Skeletal muscle satellite cell (primary cell): Measurements from ENCODE around the gene LRRN2.
A peak's percentile ranks its signal among the peaks of the same experiment; 100 is the strongest.

Experiments
- H3K27me3 ChIP-seq: 2 replicates; pipeline ENCODE4 v1.7.0; 2013; ENCODE audit warnings: low read length; ENCODE audit not compliant: control insufficient read depth, insufficient read depth
- H3K36me3 ChIP-seq: 2 replicates; pipeline ENCODE4 v1.7.0; 2013; ENCODE audit warnings: mild to moderate bottlenecking, control low read depth, low read length; ENCODE audit not compliant: insufficient read depth
- H3K4me1 ChIP-seq: 2 replicates; pipeline ENCODE4 v1.7.0; 2013; ENCODE audit warnings: low read length; ENCODE audit not compliant: control insufficient read depth, insufficient read depth
- H3K4me2 ChIP-seq: 2 replicates; pipeline ENCODE4 v1.7.0; 2013; ENCODE audit warnings: mild to moderate bottlenecking, low read length
- H3K4me3 ChIP-seq: 2 replicates; pipeline ENCODE4 v1.7.0; 2013; ENCODE audit warnings: low read length
- H3K9ac ChIP-seq: 2 replicates; pipeline ENCODE4 v1.7.0; 2013; ENCODE audit warnings: mild to moderate bottlenecking, low read depth, low read length, moderate library complexity
- H3K9me3 ChIP-seq: replicated peaks from 2 replicates; pipeline ENCODE4 v1.7.0; 2013; ENCODE audit warnings: mild to moderate bottlenecking, control low read depth, low read length

Gene LRRN2

DNA sequence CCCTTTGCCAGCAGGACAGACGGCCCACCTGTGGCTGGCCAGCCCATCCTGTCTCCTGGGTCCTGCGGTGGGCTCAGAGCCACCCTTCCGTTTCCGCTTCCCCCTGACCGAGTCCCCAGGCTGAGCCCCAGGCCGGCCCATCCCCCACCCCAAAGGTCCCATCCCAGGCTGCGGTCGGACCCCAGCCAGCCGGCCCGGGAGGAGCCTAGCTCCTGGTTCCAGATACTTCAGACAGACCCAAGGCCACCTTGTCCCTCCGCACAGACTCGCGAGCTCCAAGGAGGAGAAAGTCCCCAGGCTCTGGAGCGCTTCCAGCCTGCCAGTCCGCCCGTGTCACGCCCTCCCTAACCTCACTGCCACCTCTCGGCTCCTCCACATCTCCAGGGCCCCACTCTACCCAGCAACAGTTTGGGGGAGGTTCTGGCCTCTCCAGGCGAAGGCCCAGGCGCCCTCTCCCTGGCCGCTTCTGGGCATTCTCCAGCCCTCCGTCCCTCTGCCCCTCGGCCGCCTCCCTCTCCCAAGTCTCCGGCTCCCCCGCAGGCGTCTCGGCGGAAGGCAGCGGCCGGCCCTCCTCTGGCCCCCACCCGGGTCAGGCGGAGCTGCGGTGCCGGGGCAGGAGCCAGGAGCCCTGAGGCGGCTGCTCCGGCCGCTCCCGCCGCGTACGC lies 835 bp downstream of the LRRN2 start:
- no peaks in the 10 kb centered on the region for H3K4me1 ChIP-seq
- H3K4me2 ChIP-seq, result peak overlapping the region; percentile 49
- peaks cover 83% of the 10 kb centered on the region for H3K27me3 ChIP-seq
- no peaks in the 10 kb centered on the region for H3K9me3 ChIP-seq
- H3K4me3 ChIP-seq, result no peak overlapping the region
- no peaks in the 10 kb centered on the region for H3K36me3 ChIP-seq
- no peak overlapping the region for H3K9ac ChIP-seq

DNA sequence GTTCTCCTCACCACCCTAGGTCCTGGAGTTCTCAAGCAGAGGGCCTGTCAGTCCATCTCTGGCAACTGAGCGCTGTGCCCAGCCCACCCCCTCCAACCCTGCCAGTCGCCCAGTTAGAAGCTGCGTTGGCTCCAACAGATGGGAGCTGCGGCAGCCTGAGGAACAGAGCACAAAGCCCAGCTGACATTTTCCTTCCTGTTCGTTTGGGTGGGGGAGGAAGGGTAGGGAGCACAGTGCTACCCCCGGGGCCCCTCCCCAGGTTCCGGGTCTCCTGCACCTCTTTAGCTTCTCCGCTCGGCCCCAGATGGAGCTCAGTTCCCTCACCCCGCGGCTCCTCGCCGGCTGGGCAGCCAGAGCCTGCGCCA lies 1.4 kb downstream of the LRRN2 start:
- Histone ChIP-seq H3K4me3 (no peak overlapping the region), H3K9ac (no peak overlapping the region)

DNA sequence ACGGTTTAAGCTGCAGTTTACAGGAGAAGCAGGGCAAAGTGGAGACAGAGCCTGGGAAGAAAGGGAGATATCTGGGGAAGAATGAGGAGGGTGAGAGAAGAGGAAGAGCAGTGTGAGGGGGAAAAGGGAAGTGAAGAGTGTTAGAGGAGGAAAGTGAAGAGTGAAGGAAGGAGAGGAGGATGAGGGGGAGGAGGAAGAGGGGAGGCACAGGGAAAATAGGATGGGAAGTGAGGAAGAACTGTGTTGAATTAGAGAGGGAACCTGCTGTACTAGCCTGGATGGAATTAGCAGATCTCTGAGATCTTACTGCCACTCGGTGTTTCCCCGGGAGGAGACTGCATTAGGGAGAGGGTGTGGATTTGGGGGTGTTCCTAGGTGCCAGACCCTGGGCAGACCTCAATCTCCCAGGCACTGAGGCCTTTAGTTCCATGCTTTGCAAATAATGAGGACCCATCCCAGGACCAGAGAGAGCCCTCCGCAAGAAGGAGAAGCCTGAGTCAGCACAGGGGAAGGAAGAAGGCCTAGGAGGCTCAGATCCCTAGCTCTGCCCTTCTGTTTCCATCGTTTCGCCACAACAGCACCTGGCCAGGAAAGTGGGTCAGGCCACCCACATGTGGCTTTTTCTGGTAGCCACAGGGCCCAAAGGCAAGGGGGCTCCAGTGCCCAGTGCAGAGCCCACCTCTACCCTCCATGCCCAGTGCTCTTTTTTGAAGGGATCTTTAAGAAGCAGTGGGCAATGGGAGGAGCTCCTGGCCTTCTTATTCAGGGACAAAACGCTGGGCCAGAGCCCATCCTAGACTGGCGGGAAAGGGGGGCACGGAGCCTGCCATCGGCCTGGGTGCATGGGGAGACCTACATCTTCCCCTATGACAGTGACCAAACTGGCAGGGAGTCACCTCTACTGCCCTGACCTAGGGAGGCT lies 2.0 kb downstream of the LRRN2 start:
- Histone ChIP-seq H3K9ac (no peak overlapping the region), H3K36me3 (no peaks in the 10 kb centered on the region)

More for the DNA sequence above, 1.4 kb downstream of the LRRN2 start:
- no peak overlapping the region for H3K4me2 ChIP-seq
- H3K27me3 ChIP-seq, result peaks cover 82% of the 10 kb centered on the region
- H3K9me3 ChIP-seq, result no peaks in the 10 kb centered on the region
- H3K36me3 ChIP-seq, result no peaks in the 10 kb centered on the region
- H3K4me1 ChIP-seq, result no peaks in the 10 kb centered on the region

DNA sequence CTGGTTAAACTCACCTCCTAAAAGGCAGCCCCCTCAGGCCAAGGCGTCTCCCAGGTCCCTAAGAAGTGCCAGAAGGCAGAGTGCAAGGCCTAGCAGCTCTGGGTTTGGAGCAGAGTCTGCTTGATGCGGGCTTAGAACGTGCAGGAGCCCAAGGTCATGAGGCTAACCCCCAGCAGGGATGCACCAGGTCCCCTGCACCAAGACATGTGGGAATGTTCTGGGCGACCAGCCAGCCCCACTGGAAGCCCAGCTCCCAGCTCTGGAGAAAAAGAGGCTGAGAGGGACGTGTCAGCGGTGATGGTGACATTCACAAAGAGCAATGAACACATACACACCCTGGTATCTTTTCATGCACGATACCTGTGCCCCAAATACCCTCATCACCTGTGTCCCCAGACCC lies 5.1 kb downstream of the LRRN2 start:
- Histone ChIP-seq H3K36me3 (no peaks in the 10 kb centered on the region), H3K9ac (no peak overlapping the region), H3K4me2 (no peak overlapping the region), H3K27me3 (peaks cover 82% of the 10 kb centered on the region), H3K9me3 (no peaks in the 10 kb centered on the region), H3K4me3 (no peak overlapping the region), H3K4me1 (no peaks in the 10 kb centered on the region)

More for the DNA sequence above, 2.0 kb downstream of the LRRN2 start:
- Histone ChIP-seq H3K4me1 (no peaks in the 10 kb centered on the region), H3K4me2 (no peak overlapping the region), H3K4me3 (no peak overlapping the region), H3K9me3 (no peaks in the 10 kb centered on the region), H3K27me3 (peaks cover 82% of the 10 kb centered on the region)

DNA sequence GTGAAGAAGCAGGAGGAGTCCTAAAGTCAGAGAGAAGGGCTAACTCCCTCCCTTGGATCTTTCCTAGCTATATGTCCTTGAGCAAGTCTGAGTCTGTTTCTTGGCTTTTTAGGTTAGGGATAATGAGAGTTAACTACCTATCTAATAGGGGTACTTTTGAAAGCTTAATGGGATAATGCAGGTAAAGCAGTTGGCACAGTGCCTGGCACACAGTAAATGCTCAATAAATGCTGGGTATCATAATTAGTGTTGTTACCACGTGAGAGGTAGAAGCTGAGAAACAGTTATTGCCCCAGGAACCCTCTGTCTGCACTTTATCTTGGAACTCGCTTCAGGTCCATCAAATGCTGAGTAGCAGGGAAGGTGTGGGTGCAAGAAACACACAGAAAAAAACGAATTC lies 5.5 kb downstream of the LRRN2 start:
- no peak overlapping the region for H3K4me3 ChIP-seq
- no peaks in the 10 kb centered on the region for H3K36me3 ChIP-seq
- H3K9me3 ChIP-seq, result no peaks in the 10 kb centered on the region
- H3K4me2 ChIP-seq, result no peak overlapping the region
- H3K27me3 ChIP-seq, result peaks cover 86% of the 10 kb centered on the region
- H3K9ac ChIP-seq, result no peak overlapping the region
- H3K4me1 ChIP-seq, result no peaks in the 10 kb centered on the region

DNA sequence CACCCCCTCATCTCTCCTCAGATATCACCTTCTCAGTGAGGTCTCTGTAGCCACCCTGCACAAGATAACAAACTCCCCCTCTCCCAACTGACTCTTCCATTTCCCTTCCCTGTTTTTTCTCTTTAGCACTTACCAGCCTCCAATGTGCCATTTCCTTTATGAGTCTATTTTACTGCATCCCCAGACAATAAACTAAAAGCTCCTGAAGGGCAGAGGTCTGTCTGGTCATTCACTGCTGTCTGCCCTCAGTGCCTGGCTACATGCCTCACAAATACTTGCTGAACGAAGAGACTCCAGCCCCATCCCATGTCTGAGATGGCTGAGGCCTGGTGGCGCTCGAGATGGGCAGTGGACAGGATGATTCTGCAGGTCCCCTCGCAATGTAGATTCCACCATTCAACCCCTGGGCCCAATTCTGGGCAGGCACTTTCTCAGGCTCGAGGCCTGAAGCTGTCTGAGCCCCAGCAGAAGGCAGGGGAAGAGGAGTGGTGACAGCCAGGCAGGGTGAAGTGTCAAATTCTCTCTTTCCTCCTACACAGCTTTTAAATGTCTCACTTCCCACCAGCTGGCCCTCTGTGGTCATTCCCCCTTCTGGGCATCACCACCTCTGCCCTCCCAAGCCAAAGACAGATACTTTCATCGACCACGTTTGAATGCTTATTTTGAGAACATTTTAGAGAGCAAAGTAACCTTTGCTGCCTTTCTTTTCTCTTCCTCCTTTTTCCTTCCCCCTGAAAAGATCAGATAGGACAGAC lies 6.6 kb downstream of the LRRN2 start:
- Histone ChIP-seq H3K36me3 (no peaks in the 10 kb centered on the region), H3K4me2 (no peak overlapping the region), H3K4me3 (no peak overlapping the region), H3K9ac (no peak overlapping the region), H3K4me1 (no peaks in the 10 kb centered on the region), H3K9me3 (no peaks in the 10 kb centered on the region), H3K27me3 (peaks cover 84% of the 10 kb centered on the region)

DNA sequence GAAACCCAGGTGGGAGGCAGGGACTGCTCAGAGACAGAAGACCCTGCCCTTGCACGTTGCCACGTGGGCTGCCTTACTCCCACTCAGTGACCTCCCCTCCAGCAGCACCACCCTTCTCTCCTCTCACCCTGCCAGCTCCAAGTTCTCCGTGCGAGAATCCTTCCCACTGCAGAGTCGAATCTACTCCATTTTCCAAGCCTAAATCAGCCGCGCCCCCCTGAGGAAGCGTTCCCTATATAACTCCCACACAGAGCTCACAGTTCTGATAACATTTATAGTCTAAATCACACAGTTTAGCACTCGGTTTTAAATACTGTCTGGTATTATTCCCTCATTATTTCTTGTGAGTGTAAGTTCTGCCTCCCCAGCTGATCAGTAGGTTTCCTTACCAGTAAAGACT lies 7.7 kb downstream of the LRRN2 start:
- H3K4me2 ChIP-seq, result no peak overlapping the region
- H3K9me3 ChIP-seq, result no peaks in the 10 kb centered on the region
- H3K27me3 ChIP-seq, result peaks cover 80% of the 10 kb centered on the region
- no peaks in the 10 kb centered on the region for H3K4me1 ChIP-seq
- H3K4me3 ChIP-seq, result no peak overlapping the region
- no peak overlapping the region for H3K9ac ChIP-seq
- H3K36me3 ChIP-seq, result no peaks in the 10 kb centered on the region

DNA sequence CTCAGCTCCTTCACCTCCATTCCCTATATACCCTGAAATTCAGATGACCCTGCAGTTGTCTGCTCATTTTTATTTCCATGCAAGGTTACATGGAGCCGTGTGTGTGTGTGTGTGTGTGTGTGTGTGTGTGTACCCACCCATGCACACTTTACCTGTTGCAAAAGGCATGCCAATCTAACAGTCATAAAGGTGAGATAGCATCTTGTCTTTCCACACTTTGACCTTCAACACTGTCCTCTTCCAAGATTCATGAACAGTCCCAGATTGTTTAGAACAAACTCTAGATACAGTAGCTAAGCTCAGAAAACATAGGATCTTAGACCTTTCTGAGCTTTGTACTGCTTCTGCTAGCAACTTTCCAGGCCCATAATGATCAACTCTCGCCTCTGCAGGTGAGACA lies 9.5 kb downstream of the LRRN2 start:
- no peaks in the 10 kb centered on the region for H3K4me1 ChIP-seq
- H3K9ac ChIP-seq, result no peak overlapping the region
- no peak overlapping the region for H3K4me2 ChIP-seq
- H3K27me3 ChIP-seq, result peaks cover 77% of the 10 kb centered on the region
- no peaks in the 10 kb centered on the region for H3K36me3 ChIP-seq
- no peaks in the 10 kb centered on the region for H3K9me3 ChIP-seq
- H3K4me3 ChIP-seq, result no peak overlapping the region

DNA sequence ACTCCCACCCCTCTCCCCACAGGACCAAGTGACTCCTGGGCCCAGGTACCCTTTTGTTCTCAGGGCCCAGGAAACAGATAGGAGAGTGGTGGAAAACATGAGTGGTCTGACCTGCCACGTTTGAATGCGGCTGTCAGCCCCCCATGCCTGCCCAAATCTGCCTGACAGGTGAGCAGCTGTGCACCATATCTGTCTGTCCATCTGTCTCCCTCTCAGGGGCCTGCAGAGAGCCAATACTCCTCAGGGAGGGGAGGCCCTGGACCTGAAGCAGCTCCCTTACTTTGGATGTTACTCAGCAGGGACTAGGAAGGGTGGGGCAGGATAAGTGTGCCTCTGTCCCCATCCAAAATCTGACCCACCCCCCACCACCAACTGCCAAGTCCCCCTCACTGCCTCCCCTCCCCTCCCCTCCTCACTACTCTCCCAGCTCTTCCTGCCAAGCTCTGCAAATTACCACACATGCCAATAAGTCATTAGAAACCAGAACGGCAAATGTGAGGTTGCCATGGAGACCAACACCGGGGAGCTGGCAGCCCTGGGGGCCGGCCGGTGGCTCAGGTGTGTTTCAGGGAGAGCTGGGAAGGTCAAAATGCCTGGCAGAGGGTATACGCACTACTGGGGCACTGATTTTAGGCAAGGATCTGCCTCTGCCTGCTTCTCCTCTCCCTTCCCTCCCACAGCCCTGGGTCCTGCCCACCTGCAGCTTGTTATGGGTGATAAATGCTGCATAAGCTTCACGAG lies 11.5 kb downstream of the LRRN2 start:
- H3K9ac ChIP-seq, result no peak overlapping the region
- no peak overlapping the region for H3K4me2 ChIP-seq
- H3K4me3 ChIP-seq, result no peak overlapping the region
- H3K36me3 ChIP-seq, result no peaks in the 10 kb centered on the region
- H3K27me3 ChIP-seq, result peaks cover 78% of the 10 kb centered on the region
- H3K4me1 ChIP-seq, result no peaks in the 10 kb centered on the region
- no peaks in the 10 kb centered on the region for H3K9me3 ChIP-seq

DNA sequence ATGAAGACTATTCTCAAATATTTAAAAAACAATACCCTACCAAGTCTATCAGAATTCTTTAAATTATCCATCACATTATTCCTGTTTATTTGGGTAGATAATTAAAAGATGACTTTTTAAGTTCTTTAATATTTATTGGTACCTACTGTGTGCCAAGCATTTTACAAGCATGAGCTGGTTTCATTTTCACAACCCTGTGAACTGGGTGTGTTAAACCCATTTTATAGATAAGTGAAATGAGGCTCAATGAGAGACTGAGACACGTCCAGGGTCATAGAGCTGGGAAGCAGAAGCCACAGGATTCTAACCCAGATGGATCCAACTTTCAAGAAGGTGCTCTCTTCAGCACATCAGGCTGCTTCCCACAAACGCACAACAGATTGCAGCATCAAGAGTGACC lies 12.3 kb downstream of the LRRN2 start:
- Histone ChIP-seq H3K4me3 (no peak overlapping the region), H3K27me3 (peaks cover 69% of the 10 kb centered on the region), H3K36me3 (no peaks in the 10 kb centered on the region), H3K4me2 (no peak overlapping the region), H3K9me3 (no peaks in the 10 kb centered on the region), H3K4me1 (no peaks in the 10 kb centered on the region), H3K9ac (no peak overlapping the region)
